ENCODE results near the gene SEMA5A. TPM values are rescaled to one million over a fixed set of nuclear protein-coding genes. Genes with fewer than 3 reads are reported as not detected.

SEMA5A gene
- total RNA-seq, 1 donor from 2014 or later: 9.3 TPM

DNA sequence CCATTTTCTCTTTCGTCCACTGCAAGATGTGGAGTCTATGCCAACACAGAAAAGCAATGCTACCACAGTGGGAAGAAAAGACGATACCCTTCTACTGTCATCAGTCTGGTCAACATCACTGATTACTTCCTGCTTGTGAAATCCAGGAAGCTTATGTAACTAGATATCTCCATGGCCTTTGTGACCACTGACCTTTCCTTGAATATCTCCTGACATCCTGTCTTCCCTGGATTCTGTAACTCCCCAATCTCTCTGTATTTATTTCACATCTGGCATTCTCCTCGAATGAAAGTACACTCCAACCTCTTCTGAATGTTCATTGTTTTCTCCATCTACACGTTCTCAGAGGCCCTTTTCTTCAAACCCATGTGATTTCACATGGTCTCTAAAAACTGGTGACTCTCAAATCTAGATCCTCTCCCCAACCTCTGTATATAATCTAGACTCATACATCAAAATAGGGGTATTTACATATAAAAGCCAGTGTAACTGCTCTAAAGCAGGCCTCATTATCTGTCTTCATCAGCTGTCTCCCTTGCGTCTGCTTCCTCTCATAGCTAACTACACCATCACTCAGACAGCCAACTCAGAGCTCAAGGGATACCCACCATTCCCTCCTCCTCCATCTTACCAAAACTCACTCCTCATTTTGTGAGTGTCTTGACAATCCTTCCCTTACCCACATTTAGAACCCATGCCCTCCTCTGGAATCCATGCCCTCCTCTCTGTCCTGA is 156.8 kb downstream of the SEMA5A start:
- Histone ChIP-seq H3K4me1 (peaks cover 4% of the 10 kb centered on the region), H3K4me3 (no peak overlapping the region), H3K9me3 (no peaks in the 10 kb centered on the region), H3K36me3 (no peaks in the 10 kb centered on the region), H3K27ac (no peak overlapping the region), H3K27me3 (no peaks in the 10 kb centered on the region)
- intact Hi-C loops (cut with DNase I): no loop called here
- TF ChIP-seq, protein P1, sequence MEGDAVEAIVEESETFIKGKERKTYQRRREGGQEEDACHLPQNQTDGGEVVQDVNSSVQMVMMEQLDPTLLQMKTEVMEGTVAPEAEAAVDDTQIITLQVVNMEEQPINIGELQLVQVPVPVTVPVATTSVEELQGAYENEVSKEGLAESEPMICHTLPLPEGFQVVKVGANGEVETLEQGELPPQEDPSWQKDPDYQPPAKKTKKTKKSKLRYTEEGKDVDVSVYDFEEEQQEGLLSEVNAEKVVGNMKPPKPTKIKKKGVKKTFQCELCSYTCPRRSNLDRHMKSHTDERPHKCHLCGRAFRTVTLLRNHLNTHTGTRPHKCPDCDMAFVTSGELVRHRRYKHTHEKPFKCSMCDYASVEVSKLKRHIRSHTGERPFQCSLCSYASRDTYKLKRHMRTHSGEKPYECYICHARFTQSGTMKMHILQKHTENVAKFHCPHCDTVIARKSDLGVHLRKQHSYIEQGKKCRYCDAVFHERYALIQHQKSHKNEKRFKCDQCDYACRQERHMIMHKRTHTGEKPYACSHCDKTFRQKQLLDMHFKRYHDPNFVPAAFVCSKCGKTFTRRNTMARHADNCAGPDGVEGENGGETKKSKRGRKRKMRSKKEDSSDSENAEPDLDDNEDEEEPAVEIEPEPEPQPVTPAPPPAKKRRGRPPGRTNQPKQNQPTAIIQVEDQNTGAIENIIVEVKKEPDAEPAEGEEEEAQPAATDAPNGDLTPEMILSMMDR (IDR thresholded peaks at IDR 0.05): no peak
- no peak for TF ChIP-seq POLR2A (IDR thresholded peaks at IDR 0.05)
- no peak for TF ChIP-seq POLR2AphosphoS5 (IDR thresholded peaks at IDR 0.05; ENCODE audit: insufficient read depth in 1 of 2, low read depth in 1 of 2)
- no peak for DNase-seq (ENCODE audit: extremely low spot score in 2 of 2)

DNA sequence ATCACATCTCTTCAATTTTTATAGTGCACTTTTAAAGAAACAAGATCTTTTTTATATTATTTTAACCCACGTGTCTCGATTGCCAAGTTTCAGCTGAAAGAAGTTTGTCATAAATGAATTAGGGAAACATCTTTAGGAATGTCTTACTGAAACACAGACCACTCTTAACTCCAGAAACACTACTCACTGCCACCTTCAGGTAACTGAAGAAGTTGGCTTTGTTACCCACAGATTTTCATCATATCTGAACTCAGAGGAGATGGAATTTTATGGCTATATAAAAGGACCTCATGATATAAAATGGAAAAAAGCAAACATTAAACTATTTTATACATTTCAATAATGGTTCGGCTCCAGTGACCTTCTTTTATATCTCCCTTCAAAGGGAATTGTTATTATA is 158.0 kb downstream of the SEMA5A start:
- intact Hi-C loops (cut with DNase I): no loop called here
- TF ChIP-seq POLR2A (IDR thresholded peaks at IDR 0.05): no peak
- TF ChIP-seq, protein P1 (IDR thresholded peaks at IDR 0.05): no peak
- no peak for TF ChIP-seq POLR2AphosphoS5 (IDR thresholded peaks at IDR 0.05; ENCODE audit: insufficient read depth in 1 of 2, low read depth in 1 of 2)
- Histone ChIP-seq H3K4me1 (peaks cover 4% of the 10 kb centered on the region), H3K27ac (no peak overlapping the region), H3K36me3 (no peaks in the 10 kb centered on the region), H3K27me3 (no peaks in the 10 kb centered on the region), H3K9me3 (no peaks in the 10 kb centered on the region), H3K4me3 (no peak overlapping the region)
- DNase-seq (ENCODE audit: extremely low spot score in 2 of 2): no peak

DNA sequence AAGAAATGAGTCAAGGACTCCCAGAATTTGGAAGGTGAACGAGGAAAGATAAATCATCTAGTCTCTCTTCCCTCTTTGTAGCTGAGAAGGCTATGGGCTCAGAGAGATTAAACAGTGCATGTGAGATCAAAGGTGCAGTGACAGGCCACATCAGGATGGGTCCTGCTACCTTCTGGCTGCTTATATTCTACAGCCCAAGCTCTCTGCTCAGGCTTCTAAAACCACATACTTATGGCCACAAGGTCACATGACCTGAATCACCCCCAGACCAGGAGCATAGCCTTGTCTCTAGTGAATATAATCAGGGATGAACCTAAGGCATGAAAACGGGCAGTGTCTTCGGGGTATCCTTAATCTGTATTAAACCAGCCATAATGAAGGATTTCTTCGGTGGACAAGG is 158.9 kb downstream of the SEMA5A start:
- Histone ChIP-seq H3K4me3 (no peak overlapping the region), H3K27me3 (no peaks in the 10 kb centered on the region), H3K36me3 (no peaks in the 10 kb centered on the region), H3K27ac (no peak overlapping the region), H3K4me1 (peaks cover 4% of the 10 kb centered on the region), H3K9me3 (no peaks in the 10 kb centered on the region)
- intact Hi-C loops (cut with DNase I): no loop called here
- no peak for DNase-seq (ENCODE audit: extremely low spot score in 2 of 2)
- TF ChIP-seq POLR2A (IDR thresholded peaks at IDR 0.05): no peak
- no peak for TF ChIP-seq POLR2AphosphoS5 (IDR thresholded peaks at IDR 0.05; ENCODE audit: insufficient read depth in 1 of 2, low read depth in 1 of 2)
- TF ChIP-seq, protein P1 (IDR thresholded peaks at IDR 0.05): no peak

DNA sequence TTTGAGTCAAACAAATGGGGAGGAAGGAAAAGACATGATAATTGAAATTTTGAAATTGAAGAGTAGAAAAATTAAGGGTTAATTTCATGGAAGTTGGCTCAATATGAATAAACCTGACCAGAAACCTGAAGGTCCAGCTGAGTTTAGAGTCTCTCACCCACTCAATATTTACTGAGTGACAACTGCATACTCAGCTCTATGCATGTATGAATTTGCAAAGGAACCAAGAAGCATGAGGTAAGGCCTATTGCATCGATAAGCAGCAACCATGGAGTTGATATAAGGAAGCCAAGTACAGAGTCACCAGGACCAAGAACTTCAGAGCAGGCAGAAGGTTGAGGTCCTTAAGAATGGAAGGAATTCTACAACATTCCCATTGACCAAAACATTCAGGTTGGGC is 163.4 kb downstream of the SEMA5A start:
- intact Hi-C loops (cut with DNase I): no loop called here
- Histone ChIP-seq H3K27me3 (no peaks in the 10 kb centered on the region), H3K4me1 (peaks cover 4% of the 10 kb centered on the region), H3K9me3 (no peaks in the 10 kb centered on the region), H3K27ac (no peak overlapping the region), H3K4me3 (no peak overlapping the region), H3K36me3 (peaks cover 0 to 9% of the 10 kb centered on the region in 2 donors)
- TF ChIP-seq POLR2A (IDR thresholded peaks at IDR 0.05) (no peak), POLR2AphosphoS5 (IDR thresholded peaks at IDR 0.05; ENCODE audit: insufficient read depth in 1 of 2, low read depth in 1 of 2) (no peak)
- TF ChIP-seq, protein P1 (IDR thresholded peaks at IDR 0.05): no peak
- no peak for DNase-seq (ENCODE audit: extremely low spot score in 2 of 2)

DNA sequence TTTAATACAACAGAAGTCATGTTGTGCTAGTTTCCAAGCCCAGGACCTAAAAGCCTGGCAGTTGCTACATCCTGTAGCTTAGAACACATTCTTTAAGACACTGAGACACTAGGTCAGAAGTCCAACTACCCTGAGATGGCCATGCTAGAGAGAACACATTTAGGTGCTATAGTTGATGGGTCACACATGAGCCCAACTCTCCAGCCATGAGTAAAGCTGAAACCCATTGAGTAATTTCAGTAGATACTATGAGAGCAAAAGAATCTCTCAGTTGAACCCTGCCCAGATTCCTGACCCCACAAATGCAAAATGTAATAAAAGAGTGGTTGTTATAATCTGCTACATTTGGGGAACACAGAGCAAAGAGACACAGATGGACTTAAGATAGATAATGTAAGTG is 164.4 kb downstream of the SEMA5A start:
- Histone ChIP-seq H3K4me3 (no peak overlapping the region), H3K36me3 (peaks cover 0 to 9% of the 10 kb centered on the region in 2 donors), H3K4me1 (peaks cover 3% of the 10 kb centered on the region), H3K27ac (no peak overlapping the region), H3K27me3 (no peaks in the 10 kb centered on the region), H3K9me3 (no peaks in the 10 kb centered on the region)
- DNase-seq (ENCODE audit: extremely low spot score in 2 of 2): no peak
- TF ChIP-seq, protein P1 (IDR thresholded peaks at IDR 0.05): no peak
- TF ChIP-seq POLR2AphosphoS5 (IDR thresholded peaks at IDR 0.05; ENCODE audit: insufficient read depth in 1 of 2, low read depth in 1 of 2) (no peak), POLR2A (IDR thresholded peaks at IDR 0.05) (no peak)
- intact Hi-C loops (cut with DNase I): no loop called here
